Measurements from ENCODE around the gene ALDOC. TPM values are rescaled to one million over a fixed set of nuclear protein-coding genes. Genes with fewer than 3 reads are reported as not detected.

Gene ALDOC
- total RNA-seq, 2 experiments from 2014 or later: 46.2 to 62.4 TPM

DNA sequence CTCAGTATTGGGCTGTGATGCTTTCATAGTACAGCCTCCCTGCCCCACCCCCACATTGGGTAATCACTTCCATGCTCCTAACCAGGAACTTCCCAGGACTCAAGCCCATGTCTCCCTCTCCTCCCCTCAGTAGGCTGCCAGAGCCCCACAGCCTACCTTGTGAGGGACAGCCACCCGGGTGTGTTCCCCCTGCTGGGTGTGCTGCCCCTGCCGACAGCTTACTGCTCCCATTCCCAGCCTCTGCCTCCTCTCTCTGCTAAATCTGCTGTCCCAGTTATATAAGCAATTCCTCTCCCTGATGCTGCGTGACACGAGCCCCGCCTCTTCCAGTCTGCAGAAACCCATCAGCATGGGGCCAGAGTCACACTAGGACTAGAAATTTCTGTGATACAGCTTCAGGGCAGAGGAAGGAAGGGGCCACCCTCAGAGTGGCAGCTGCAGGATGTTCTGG, 37.3 kb upstream of the ALDOC start, which contains the start of gene RSKR:
Gene RSKR (minus strand): TSS at position 255 of the 451 bp plus-strand sequence. CDS start 24 bp downstream, at position 231.
- H3K4me1 ChIP-seq (ENCODE audit: insufficient read depth, low read length, poor library complexity, severe bottlenecking): peaks cover 23% of the 10 kb centered on the region
- no peaks in the 10 kb centered on the region for H3K79me2 ChIP-seq (ENCODE audit: insufficient read depth, low read depth, low read length)
- ChIA-PET CTCF (ENCODE audit: unreplicated experiment) (no interaction called here), POLR2A (no interaction called here)
- H2AFZ ChIP-seq (ENCODE audit: low read length): no peak within 1 kb of the TSS
- no peaks in the 10 kb centered on the region for H3K9me3 ChIP-seq (ENCODE audit: low read length)
- intact Hi-C loops (cut with micrococcal nuclease; ENCODE audit: unreplicated experiment): loop anchor here (1.0 to 5.0 kb wide), 2 partner anchors 62 to 120 kb away; partner anchors contain the start of gene UNC119
- peak within 1 kb of the TSS; percentile 31 for H3K27ac ChIP-seq (ENCODE audit: low read depth, low read length, poor library complexity, severe bottlenecking)
- DNase-seq (ENCODE audit: low spot score): no peak
- H3K4me2 ChIP-seq (ENCODE audit: low read length): no peak within 1 kb of the TSS
- TF ChIP-seq, protein P1, sequence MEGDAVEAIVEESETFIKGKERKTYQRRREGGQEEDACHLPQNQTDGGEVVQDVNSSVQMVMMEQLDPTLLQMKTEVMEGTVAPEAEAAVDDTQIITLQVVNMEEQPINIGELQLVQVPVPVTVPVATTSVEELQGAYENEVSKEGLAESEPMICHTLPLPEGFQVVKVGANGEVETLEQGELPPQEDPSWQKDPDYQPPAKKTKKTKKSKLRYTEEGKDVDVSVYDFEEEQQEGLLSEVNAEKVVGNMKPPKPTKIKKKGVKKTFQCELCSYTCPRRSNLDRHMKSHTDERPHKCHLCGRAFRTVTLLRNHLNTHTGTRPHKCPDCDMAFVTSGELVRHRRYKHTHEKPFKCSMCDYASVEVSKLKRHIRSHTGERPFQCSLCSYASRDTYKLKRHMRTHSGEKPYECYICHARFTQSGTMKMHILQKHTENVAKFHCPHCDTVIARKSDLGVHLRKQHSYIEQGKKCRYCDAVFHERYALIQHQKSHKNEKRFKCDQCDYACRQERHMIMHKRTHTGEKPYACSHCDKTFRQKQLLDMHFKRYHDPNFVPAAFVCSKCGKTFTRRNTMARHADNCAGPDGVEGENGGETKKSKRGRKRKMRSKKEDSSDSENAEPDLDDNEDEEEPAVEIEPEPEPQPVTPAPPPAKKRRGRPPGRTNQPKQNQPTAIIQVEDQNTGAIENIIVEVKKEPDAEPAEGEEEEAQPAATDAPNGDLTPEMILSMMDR (conservative IDR thresholded peaks at IDR 0.05; ENCODE audit: low read length): no peak
- TF ChIP-seq EZH2phosphoT487 (IDR thresholded peaks at IDR 0.05; ENCODE audit: borderline replicate concordance, low read depth, low read length): no peak
- H3K4me3 ChIP-seq (ENCODE audit: low read depth, low read length, poor library complexity, severe bottlenecking): no peak within 1 kb of the TSS
- no peaks in the 10 kb centered on the region for H3K9me2 ChIP-seq (ENCODE audit: insufficient read depth, low read length)
- BruUV-seq (replicated peaks): no TSS peak
- H3K36me3 ChIP-seq (ENCODE audit: insufficient read depth, low read length): peaks cover 98% of the 10 kb centered on the region
- H4K20me1 ChIP-seq (ENCODE audit: insufficient read depth, low read length): no peaks in the 10 kb centered on the region

DNA sequence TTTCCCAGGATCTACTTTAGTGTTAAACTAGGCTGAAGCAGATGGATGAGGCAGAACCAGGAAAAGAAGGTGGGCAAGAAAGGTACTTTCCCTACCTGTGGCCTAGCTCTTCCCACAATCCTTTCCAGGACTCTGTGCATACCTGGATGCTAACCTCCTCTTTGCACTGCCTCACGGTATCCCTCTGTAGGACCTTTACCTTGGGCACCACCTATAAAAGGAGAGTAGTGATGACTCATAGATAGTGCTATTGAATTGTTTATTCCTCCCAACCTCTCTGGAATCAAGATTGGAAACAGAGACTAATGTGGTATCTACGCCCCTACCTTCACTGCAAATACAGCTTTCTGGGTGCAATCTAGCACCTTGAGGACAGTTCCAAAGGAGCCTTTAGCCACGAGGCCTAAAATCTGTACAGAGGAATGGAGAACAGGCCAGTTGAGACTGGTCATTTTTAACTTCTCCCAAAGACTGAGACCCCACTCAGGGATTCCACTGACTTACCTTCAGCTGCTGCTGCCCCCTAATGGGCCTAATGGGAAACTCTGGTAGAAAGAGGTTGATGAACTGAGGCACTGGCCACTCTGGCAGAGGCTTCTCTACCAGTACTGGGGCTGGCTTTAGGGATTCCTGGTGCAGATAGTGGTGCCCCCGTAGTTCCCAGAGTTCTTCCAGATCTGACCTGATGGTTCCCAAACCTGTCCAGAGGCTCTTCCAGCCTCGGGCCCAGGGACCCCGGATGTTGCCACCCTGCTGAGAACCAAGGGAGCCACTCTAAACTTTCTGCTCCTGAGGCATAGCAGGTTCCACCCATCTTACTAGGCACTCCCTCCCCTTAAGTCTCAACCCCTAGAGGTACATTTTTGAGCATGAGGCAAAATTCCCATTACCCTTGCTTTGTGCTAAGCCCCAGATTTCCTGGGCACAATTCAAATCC, 36.5 kb upstream of the ALDOC start:
- intact Hi-C loops (cut with micrococcal nuclease; ENCODE audit: unreplicated experiment): loop anchor here (1.0 to 5.0 kb wide), 2 partner anchors 61 to 119 kb away; partner anchors contain the start of gene UNC119
- Histone ChIP-seq H3K36me3 (ENCODE audit: insufficient read depth, low read length) (peaks cover 97% of the 10 kb centered on the region), H3K4me2 (ENCODE audit: low read length) (no peak overlapping the region), H3K9me2 (ENCODE audit: insufficient read depth, low read length) (no peaks in the 10 kb centered on the region), H2AFZ (ENCODE audit: low read length) (no peak overlapping the region), H3K4me3 (ENCODE audit: low read depth, low read length, poor library complexity, severe bottlenecking) (no peak overlapping the region), H4K20me1 (ENCODE audit: insufficient read depth, low read length) (no peaks in the 10 kb centered on the region), H3K9me3 (ENCODE audit: low read length) (no peaks in the 10 kb centered on the region), H3K79me2 (ENCODE audit: insufficient read depth, low read depth, low read length) (no peaks in the 10 kb centered on the region), H3K27ac (ENCODE audit: low read depth, low read length, poor library complexity, severe bottlenecking) (peak overlapping the region; percentile 31), H3K4me1 (ENCODE audit: insufficient read depth, low read length, poor library complexity, severe bottlenecking) (peaks cover 23% of the 10 kb centered on the region)
- BruUV-seq (replicated peaks): no TSS peak
- POLR2A ChIA-PET: no interaction called here
- TF ChIP-seq, protein P1 (conservative IDR thresholded peaks at IDR 0.05; ENCODE audit: low read length): peak; percentile 83
- TF ChIP-seq EZH2phosphoT487 (IDR thresholded peaks at IDR 0.05; ENCODE audit: borderline replicate concordance, low read depth, low read length): no peak
- DNase-seq (ENCODE audit: low spot score): peak; percentile 55
- CTCF ChIA-PET (ENCODE audit: unreplicated experiment): no interaction called here

All from OCI-LY7 (cell line).